GM18861 (cell line): ENCODE results near the gene ATRX.
"Not testable (repeated sequence)": the region's sequence is repeated elsewhere in the genome, so short reads cannot be mapped to it uniquely, and the experiment has no call there.

ENCODE experiments used
- ATAC-seq: cut with Tn5 transposase; IDR thresholded peaks from one replicate; pipeline ENCODE4 v1.9.1; 2021; ENCODE audit not compliant: unreplicated experiment

Gene ATRX

GRCh38 chrX:77635373-77635772 lies 150.6 kb downstream of the ATRX start:
- no peak for ATAC-seq

DNA sequence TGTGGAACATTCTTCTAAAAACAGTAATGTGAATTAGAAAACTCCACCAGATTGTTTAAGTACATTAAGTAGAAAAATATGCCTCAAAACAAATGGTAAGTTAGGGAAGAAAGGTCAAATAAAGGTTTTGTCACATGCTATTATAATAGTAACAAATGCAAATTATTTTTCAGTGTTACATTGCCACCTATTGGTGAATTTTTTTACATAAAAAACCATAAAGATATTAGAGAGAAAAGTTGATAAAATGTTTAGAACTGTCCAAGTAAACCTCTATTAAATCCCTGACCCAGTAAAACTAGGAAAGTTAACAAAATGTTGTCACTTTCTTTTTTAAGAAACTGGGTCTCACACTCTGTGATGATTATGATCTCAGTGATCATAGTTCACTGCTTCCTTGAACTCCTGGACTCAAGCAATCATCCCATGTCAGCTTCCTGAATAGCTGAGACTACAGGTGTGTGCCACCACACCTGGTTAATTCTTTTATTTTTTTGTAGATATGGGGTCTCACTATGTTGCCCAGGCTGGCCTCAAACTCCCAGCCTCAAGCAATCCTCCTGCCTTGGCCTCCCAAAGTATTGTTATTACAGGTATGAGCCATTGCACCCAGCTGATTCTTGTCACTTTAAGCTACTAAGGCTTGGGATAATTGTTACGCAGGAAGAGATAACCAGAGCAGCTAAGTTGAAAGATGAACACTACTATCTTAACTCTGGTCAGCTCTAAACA lies 157.6 kb downstream of the ATRX start:
- no peak for ATAC-seq

GRCh38 chrX:77622672-77623071 lies 163.3 kb downstream of the ATRX start:
- no peak for ATAC-seq

DNA sequence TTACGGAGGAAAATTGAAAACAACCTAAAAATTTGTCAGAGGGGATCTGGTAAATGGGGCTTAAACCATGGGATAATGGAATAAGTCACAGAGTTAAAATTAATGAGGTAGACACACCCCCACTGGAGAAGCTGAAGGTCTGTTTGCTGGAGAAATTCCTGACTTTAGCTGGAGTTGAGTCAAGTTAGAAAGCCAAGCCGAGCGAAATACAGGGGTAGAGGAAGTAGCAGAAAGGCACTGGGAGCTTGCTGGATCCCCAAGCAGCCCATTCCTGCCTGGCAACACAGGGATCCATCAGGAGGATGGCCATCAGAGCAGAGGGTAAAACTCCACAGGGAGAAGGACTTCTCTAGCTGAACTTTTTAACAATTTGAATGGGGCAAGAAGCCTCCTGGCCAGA lies 163.8 kb downstream of the ATRX start:
- ATAC-seq = no peak

DNA sequence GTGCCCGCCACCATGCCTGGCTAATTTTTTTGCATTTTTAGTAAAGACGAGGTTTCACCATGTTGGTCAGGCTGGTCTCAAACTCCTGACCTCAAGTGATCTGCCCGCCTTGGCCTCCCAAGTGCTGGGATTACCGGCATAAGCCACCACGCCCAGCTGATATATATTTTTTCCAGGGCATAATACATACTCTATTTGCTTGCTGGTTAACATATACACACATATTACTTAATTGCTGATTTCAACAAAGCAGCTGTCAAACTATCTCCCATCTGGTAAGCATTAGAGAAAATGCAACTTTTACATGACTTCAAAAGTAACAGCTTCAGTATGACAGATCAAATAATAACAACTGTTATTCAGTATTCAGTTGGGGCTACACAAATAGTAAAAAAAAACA lies 164.6 kb downstream of the ATRX start:
- ATAC-seq = not testable (repeated sequence)

GRCh38 chrX:77617206-77617605 lies 168.8 kb downstream of the ATRX start:
- no peak for ATAC-seq

GRCh38 chrX:77603635-77604336 lies 182.2 kb downstream of the ATRX start:
- ATAC-seq = no peak

DNA sequence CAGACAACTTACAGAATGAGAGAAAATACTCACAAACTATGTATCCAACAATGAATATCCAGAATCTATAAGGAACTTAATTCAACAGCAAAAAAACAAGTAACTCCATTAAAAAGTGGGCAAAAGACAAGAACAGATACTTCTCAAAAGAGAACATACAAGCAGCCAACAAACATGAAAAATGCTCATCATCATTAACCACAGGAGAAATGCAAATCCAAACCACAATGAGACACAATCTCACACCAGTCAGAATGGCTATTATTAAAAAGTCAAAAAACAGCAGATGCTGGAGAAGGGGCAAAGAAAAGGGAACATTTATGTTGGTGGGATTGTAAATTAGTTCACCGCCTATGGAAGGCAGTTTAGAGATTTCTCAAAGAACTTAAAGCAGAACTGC lies 188.5 kb downstream of the ATRX start:
- ATAC-seq = no peak

DNA sequence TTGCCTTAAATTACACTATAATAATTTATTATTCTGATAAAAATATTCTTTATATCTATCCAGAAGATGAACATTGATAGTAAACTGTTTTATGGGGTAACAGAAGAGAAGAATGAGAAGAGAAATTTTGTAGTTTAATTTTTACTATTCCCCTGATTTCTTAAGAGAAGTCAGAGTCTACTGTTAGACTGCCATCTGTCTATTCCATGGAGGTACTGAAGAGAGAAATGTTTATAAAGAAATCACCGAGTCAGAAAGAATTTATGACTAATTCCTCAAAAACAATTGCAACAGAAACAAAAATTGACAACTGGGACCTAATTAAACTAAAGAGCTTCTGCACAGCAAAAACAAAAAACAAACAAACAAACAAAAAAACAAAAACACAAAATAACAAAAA lies 188.9 kb downstream of the ATRX start:
- ATAC-seq = no peak

- no peak for ATAC-seq
Measured at GRCh38 chrX:77595848-77596247, 190.2 kb downstream of the ATRX start.

DNA sequence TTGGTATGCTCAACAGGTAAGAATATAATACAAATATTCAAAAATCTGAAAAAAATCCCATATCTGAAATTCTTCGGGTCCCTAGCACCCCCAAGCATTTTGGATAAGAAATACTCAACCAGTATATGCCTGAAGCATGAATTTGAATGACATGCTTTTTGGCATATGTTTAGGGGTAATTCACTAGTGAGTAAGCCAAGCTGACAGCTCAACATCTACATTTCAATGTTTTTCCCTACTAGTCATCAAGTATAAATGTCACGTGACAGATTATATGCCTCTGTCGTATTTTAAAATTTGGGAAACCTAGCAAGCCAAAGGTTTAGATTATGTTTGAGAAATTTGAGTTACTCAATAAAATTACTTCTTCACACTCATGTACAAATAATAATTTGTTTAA lies 213.7 kb downstream of the ATRX start:
- no peak for ATAC-seq

DNA sequence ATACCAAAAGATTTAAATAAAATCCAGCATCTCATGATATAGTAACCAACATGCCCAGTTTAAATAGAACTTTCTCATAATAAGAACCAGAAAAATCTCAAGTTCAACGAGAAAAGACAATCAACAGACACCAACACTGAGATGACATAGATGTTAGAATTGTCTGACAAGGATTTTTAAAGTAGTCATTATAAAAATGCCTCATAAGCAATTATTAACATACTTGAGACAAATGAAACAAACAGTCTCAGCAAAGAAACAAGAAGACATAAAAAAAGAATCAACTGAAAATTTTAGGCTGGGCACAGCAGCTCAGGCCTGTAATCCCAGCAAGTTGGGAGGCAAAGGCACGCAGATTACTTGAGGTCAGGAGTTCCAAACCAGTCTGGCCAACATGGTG lies 220.7 kb downstream of the ATRX start:
- ATAC-seq = no peak

GRCh38 chrX:77564823-77565222 lies 221.2 kb downstream of the ATRX start:
- no peak for ATAC-seq

GRCh38 chrX:77561372-77561771 lies 224.6 kb downstream of the ATRX start:
- no peak for ATAC-seq

DNA sequence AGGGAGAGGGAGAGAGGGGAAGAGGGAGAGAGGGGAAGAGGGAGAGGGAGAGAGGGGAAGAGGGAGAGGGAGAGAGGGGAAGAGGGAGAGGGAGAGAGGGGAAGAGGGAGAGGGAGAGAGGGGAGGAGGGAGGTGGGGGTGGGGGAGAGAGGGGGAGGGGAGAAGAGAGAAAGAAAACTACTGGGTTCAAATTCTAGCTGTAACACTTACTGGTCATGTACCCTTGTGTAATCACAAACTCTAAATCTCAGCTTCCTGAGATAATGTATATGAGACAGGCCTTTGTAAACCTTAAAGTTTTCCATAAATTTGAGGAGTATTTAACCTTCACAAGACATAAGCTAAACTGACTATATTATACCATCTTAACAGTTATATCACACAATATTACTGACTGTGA lies 229.7 kb downstream of the ATRX start:
- no peak for ATAC-seq

- ATAC-seq = no peak
Measured at GRCh38 chrX:77548751-77549150, 237.3 kb downstream of the ATRX start.

GRCh38 chrX:77539778-77540177 lies 246.2 kb downstream of the ATRX start:
- ATAC-seq = not testable (repeated sequence)

- not testable (repeated sequence) for ATAC-seq
Measured at GRCh38 chrX:77531261-77531660, 254.8 kb downstream of the ATRX start.

- ATAC-seq = no peak
Measured at GRCh38 chrX:77528034-77528433, 258.0 kb downstream of the ATRX start.

DNA sequence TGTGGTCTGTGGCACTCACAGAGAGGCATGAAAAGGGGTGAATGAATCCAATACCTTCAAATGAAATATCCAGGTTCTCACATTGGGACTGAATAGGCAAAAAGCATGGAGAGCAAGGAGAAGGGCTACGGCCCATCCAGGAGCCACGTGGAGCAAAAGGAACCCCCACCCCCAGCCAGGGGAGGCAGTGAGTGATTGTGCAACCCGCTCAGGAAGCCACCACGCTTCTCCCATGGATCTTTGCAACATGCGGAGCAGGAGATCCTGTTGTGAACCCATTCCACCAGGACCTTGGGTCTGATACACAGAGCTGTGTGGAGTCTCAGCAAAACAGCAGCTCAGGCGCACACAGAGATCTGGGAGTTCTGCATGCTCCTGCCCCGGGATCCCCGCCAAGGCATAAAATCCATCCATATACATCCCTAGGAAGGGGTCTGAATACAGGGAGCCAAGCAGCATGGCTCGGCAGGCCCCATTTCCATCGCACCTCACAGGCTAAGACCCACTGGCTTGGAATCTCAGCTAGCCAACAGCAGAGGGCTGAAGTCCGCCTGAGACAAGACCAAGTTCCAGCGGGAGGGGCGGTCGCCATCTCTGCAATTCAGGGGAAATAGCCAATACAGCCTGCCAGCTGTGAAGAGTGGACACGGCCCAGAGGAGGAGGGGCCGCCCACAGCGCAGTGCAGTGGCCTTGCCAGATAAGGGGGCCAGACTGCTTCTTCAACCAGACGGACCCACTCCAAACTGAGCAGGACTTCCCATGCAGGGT lies 258.6 kb downstream of the ATRX start:
- ATAC-seq = no peak

GRCh38 chrX:77519765-77520164 lies 266.3 kb downstream of the ATRX start:
- ATAC-seq = no peak

GRCh38 chrX:77514177-77514576 lies 271.8 kb downstream of the ATRX start:
- no peak for ATAC-seq
